Epidermal melanocyte (primary cell): Measurements from ENCODE around the gene IGF1R.

Source experiments
- DNase-seq: peaks from one replicate; pipeline ENCODE4 v3.0.0; 2011; ENCODE audit warnings: low spot score; ENCODE audit not compliant: insufficient read length

The IGF1R gene

DNA sequence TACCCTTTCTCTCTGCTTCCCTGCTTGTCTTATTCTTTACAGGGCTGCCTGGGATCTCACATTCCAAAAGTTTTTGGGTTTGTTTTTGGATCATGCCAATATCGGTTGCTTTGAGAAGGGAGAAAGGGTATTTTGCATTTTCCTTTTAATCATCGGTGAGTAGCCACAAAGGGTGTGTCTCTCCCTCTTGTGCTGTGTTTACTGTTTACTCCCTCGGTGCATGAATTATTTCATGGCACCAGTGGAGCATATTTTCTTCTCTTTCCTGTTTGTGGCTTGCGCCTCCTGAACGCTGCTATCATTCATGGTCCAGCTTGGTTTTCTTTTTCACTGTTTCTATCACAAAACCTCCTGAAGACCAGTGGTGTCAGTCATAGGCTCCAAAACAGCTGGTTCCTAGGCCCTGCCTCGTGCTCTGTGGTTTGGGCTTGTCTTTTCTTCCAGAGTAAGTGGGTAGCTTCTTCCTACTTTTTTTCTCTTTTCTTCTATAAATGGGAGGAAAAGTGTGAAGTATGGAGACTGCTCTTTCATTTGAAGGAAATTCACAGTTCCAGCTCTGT is 54.9 kb downstream of the IGF1R start:
- no peak for DNase-seq

DNA sequence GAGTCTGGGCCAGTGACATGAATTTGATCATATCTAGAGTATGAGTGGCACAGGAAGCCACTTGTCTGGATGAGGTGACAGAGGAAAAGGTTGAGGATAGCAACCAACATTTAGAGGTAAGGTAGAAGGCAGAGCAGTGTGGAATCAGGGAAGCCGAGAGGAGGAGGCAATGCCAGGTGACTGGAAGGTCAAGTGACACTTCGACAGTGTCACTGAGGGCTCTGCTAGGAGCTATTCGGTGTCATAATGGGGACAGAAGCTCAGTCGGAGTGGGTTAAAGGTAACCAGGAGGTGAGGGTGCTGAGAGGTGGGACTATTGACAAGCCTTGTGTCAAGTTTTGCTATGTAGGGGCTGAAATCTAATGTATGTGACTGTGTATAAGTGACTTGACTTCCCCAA is 56.7 kb downstream of the IGF1R start:
- no peak for DNase-seq

DNA sequence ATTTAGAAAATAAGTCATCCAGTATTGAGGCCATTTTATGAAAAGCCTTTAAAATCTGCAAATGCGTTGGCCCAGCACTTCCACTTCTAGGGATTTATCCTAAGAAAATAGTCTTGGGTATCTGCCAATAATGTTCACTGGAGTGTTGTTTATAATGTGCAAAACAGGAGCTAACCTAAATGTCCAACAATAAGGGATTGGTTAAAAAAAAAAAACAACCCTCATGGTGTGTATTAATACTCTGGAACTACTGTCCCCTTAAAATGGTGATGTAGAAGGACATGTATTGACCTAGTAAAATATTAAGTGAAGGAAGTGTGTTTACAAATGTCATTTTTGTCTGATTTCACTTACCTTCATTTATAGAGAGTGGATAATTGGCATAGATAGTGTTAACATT is 58.0 kb downstream of the IGF1R start:
- no peak for DNase-seq

DNA sequence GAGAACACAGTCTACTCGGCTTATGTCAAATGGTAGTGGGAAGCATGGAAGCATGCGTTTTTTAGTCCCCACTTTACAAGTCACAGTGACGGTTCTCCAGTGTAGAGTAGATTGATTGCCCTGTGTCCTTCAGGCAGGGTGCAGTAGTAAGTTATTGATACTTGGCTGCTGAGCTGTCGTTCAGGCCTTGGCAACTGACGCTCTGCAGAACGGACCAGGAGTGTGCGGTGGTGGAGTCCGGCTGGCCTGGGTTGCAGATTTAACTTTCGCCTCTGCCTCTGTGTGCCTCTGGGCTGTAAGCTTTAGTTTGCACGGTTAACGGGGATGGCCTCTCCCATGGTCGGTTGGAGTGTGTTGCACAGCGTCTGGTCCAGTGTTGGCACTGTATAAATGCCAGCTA is 58.6 kb downstream of the IGF1R start:
- DNase-seq: no peak

DNA sequence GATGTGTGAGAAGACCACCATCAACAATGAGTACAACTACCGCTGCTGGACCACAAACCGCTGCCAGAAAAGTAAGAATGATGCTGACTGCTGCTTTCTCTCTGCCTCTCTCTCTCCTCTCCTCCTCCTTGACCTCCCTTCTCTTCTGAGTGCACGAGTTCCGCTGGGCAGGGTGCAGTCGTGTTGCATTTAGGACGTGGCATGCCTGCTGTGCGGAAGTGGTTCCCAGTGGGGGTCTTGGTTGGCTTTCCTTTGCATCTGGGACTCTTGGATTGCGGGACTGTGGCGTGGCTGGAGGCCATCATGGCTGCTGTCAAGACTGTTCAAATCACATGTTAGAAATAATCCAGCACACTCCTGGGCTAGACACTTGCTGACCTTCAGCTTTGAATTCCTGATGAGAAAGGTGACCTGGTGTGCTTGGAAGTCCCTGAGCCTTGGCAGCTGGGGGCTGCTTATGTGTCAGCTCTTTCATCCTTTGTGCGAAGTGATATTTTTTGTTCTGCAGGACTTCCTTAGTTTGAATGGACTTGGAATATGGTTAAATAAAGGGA is 59.8 kb downstream of the IGF1R start:
- no peak for DNase-seq

DNA sequence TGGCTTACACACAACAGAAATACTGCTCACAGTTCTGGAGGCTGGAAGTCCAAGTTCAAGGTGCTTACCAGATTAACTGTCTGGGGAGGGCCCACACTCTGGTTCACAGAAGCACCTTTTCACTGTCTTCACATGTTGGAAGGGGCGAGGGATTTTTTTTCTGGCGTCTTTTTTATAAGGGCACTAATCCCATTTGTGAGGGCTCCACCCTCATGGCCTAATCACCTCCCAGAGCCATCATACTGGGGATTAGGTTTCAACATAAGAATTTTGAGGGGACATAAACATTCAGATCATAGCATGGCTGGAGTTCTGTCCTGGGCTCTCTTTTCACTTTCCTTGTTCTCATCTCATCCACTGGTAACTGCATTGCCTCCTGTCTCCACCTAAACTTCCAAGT is 63.5 kb downstream of the IGF1R start:
- DNase-seq: no peak

DNA sequence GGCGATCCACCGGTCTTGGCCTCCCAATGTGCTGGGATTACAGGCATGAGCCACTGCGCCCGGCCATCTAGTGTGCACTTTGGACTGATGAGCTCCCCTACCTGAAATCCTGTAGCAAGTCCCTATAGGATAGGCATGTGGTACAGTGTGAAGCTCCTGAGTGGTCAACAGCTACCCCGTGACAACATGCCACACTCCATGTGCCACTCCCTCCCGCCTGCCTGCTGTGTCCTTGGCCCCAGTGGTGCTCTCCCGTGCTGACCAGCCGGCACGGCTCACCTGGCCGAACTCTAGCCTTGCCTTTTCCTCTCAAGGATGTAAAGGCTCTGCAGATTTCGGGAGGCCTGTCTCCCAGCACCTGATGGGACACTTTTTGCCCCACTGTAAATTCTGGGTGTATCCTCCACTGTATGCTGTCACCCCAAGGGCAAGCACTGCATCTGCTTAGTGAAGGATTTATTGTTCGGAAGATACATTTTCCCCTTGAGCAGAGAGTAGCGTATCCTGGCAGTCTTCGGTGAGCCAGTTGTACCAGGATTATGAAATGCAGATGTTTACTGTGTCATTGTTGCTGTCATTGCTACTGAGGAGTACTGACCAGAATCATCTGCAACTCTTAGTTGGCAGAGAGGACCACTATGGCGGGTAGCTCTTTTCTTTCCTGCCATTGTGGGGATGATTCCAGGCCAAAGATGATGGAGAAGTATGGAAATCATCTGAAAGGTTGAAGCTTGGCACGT is 64.7 kb downstream of the IGF1R start:
- DNase-seq: no peak

DNA sequence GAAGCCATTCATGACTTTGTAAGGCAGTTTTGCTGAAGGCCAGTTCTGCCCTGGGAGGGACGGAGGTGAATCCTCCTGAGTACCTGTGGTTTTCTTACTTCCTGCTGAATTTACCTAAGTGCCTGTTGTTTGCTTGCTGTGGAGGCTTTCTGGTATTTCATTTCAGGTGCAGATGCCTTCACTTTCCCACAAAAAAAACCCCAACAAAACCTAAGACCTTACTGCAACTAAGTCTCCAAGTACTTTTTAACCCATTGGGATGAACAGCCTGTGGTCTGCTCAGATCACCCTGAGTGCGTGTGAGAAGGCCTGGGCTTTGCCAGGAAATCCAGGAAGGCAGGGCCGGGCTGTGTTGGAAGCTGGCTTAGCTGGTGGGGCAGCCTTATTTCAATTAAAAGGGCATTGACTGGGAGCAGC is 65.3 kb downstream of the IGF1R start:
- DNase-seq: no peak

DNA sequence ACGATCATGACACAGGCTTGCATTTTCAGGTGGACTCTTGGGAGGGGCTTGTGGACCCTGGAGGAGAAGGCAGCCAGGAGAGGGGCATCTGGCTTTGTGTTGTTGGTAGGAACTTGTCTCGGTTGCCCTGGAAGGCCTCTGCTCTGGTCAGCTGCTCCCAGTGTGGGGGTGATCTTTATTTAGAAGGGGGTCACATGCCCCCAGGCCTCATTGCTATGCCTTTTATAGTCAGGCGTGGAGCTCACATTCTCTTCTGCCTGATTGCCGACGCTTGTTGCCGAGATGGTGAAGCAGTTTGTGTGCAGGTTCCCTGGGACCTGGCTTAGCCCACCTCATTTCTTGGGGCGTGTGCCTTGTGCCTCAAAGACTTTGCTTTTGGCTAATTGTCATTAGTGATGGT is 66.6 kb downstream of the IGF1R start:
- DNase-seq: no peak

DNA sequence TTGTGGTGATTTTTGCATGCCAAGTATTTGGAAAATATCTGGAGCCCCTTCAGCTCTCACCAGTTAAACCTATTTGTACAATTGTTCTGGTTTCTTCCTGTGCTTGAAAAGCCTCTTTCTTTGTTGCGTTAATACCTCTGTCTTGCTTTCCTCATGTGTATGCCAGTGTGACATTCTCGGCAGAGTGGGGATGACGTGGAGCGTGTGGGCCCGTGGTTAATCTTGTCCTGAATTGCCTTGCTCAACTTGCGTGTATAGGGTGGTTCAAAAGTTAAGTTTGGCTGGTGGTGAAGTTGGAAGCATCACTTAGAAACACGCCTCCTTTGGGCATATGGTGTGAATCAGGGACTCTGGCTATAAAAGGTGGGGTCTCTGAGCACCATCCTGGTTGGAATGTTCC is 67.1 kb downstream of the IGF1R start:
- no peak for DNase-seq

DNA sequence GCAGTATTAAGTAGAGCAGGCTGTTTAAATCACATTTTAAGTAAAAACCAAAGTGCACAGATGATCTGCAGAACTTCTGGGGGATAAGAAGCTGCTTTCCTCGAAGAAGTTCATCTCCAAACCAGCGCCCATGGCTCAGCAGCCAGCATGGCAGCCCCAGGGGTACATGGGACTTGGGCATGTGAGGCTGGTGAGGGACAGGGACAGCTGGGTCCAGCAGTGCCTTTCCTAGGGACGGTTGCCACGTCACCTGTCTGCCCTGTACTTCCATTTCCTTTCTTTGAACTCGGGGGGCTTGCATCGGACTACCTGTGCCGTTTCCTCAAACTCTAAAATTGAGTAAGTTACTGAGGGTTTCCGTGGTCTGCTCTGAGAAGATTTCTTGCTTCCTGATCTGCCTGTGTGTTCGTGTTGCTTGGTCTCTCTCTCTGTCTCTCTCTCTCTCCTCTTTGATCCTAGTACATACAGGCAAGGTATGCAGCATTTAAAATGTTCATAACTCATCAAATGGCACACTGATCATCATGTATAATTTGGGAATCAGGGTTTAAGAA is 67.6 kb downstream of the IGF1R start:
- no peak for DNase-seq

DNA sequence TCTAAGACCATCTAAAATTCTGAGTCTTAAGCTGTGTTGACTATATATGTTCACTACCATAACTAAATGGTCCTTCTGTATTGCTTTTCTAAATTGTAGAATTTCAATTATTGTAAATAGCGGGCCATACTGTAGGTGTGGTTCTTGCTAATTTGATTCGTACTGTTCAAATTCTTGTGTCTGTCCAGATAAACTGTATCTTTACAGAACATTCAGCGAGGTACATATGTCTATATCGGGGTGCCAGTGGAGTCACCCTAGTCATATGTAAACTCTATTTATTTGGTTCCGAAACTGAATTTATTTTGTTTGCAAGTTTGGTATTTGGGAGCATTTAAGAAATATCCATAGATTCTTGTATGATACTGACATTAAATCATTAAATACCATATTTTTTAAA is 69.0 kb downstream of the IGF1R start:
- no peak for DNase-seq

DNA sequence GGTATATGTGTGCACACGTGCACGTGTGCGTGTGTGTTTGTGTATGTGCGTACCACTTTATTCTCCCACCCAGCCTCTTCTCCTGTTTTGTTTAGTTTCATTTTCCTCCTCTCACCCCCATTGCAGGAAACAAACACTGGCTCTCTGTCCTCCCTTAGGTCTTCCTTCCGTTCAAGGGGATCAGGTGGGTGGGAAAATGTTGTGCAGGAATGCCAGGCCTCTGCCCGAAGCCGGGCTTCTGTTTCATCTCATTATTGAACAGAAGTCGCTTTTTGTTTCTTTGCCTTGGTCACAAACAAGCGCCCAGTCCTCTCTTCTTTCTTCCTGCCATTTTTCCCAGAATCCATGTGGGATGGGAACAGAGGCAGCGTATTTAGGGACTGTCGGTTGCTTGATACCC is 69.6 kb downstream of the IGF1R start:
- DNase-seq: no peak

DNA sequence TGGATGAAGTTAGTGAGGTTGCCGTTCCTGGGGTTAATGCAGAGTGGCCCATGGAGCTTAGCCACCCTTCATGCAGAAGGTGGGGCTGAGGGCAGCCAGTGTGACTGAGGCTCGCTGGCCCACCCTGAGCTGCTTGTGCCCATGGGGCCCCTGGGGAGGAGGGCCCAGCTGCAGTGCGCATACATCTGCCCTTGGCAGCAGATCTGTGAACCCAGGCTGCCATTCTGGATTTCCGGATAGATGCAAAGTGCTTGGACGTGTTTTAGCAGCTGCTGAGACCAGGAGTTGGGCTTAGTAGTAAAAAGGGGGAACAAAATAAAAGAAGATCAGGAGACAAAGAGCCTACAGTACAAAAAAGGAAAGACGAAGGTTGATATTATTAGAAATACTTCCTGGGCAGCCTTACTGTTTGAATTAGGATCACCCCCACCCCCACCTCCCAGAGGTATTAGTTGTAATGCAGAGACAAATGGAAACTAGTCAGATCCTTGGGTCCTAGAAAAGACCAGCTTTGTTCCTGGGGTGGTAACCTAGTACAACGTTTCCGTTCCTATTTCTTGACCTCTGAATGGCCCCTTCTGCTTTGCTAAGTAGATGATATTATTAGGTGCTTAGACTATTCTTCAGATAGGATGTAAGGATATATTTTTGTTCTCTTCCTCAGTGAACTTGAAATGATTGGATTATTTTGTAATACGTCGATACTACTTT is 70.2 kb downstream of the IGF1R start:
- DNase-seq: no peak

DNA sequence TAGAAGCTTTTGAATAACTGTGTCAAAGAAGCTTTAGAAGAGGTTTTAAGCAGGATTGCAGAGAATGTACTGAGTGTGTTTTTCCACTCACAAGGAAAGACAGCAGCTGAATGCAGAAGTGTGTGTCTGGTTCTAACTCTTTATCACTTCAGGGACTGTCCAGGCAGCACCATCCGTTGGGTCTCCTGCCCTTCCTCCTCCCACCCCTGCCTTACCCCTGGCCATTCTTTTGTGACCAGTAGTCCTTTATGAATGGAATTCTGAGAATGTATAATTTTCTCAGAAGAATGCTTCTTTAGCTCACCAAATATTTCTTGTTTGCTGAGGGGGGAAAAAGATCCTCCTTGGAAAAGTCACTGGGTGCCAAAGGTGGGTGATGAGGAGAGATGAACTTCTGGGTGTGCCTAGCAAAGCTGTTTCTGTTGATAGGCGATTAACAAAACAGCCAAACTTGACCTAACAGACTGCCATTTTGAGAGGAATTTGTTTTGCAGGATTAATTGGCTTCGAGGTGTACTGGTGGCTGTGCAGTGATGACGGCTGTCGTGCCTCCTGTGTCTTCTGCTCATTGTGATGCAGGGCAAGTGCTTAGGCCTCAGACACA is 70.9 kb downstream of the IGF1R start:
- DNase-seq: no peak

DNA sequence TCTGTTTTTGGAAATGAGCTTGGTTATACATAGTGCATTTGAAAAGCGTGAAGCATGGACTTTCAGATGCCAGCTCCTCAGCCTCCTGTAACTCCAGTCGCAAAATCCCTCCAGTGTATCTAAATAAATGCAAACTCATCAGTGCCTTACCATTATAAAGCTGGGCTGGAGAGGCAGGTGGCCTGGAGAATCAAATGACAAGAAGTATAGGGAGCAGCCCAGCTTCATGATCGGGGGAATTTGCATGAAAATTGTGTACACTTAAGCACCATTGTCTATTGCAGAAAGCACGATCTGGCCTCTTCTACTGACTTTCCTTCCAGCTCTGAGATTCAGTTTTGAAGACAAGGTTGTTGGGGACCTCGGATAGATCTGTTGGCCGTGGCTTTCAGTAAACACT is 71.7 kb downstream of the IGF1R start:
- DNase-seq: no peak

DNA sequence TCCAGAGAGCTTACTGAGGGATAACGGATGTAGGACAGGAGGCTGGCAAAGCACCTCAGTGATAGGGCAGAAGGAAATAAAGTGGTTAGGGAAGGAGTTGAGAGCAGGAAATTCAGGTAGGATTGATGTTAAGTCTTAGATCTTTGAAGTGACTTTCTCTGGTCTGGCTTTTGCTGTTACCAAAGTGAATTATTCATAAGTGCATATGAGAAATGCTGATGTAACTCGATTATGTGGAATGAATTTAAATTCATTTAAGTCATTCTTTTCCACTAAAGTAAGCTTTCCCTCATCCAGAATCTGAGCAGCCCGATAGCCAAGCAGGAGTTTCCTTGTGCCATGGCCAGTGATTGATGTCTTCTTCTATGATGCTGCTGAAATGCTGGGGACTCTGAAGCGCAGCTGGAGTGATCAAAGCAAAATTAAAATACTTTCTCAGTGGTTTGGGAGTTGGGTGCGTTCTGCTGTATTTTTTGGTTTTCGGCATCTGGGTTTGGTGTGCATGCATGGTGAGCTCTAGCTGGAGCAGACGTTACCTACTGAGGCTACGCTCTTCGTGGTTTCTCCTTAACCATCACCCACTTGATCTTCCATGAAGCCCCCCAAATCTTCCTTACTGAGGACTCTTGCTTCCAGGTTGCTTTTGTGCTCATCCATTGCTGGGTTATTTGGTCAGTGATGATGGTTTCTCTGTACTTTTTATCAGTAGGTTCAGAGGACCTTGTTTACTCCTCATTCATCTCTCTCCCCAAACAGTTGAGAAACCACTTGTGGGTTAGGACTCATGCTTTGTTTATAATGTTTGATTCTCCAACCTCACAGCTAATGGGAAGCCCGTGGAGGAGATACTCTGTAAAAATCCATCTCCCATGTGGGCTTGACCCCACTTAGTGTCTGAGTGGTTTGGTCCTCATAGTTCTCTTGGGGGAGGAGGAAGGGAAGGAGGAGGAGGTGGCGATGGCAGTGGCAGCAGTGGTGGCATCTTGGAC is 72.5 kb downstream of the IGF1R start:
- no peak for DNase-seq

DNA sequence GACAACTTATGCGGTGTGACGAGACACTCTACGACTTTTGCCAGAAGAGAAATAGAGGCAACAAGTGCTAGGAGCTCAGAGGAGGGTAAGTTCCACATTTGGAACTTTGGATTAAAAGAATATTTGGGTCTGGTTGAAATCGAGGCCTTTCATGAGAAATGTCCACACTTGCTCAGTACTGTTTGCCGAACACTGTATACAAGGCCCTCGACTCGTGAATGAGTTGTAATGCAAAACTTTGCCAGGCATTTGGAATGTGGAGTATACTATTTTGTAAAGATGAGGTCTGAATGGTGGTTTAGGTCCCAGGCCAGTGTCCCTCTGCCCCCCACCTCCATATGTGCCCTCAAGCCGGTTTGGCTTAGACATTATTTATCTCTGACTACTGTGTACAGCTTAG is 73.9 kb downstream of the IGF1R start:
- DNase-seq: no peak

DNA sequence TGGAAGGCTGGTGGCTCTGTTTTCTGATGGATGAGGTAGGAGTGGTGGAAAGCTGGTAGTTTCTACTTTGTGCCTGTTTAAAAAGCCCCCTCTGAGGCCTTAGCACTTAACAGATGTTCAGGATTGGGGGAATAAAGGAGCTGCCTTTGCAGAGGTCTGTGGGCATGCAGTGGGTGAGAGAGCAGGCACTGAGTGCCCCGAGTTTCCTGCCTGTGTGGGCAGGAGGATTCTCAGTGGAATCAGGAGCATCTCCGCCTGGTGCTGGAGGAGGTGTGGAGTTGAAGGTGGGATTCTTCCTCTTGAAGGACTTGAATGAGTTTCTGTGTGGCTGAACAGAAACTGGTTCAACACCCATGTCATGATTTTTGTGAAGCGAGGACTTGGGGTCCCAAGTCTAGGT is 74.3 kb downstream of the IGF1R start:
- no peak for DNase-seq

DNA sequence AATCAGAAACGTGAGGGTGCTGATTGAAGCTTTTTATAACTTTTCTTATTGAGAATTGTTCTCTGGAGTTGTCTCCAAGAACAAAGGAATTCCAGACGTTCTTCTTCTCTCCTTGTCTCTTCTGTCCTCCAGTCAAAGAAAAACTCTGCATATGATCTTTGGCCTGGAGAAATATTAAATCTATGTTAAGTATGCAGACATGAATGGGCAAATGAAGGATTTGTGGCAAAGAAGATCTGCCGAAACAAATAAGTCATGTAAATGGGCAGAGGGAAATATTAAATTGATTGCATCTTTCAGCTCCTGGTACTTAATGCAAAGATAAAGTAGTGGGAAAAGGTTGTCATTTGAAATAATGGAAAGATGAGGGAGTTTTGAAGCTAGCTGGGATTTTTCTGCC is 74.9 kb downstream of the IGF1R start:
- DNase-seq: no peak

DNA sequence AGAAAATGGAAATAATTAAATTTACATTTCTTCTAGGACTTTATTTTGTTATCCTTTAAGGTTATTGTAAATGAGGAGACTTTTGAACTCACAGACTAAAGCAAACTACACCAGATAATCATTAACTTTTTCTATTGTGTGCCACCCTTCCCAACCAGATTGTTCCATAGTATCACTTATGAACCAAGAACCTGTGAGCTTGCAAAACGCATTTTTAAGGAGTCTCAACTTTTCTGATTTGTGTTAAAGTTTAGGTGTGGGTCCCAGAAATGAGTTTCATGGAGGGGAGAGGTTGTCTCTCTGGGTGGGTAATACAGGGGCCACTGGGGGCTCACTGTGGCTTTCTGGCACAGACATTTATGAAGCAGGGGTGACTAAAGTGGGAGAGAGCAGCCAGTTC is 75.7 kb downstream of the IGF1R start:
- DNase-seq: no peak
